Aorta (tissue), 5 donors: Measurements from ENCODE around the gene ADD3. TPM values are rescaled to one million over a fixed set of nuclear protein-coding genes. Genes with fewer than 3 reads are reported as not detected.

Experiments used
- ATAC-seq: fragments of 200-7000 bp; cut with Tn5 transposase; one replicate; pipeline ENCODE4 v1.9.1; 2022; ENCODE audit warnings: moderate library complexity; ENCODE audit not compliant: low FRiP score
- DNase-seq, 2 donors: peaks; one replicate each; pipeline ENCODE4 v3.0.0-alpha.2; 2020
- H3K27ac ChIP-seq, 2 donors: one replicate each; pipeline ENCODE4 v1.5.1; 2013; ENCODE audit warnings: low read length in 2 of 2, mild to moderate bottlenecking in 2 of 2, moderate library complexity in 2 of 2, control low read depth in 1 of 2, inconsistent platforms in 1 of 2, low read depth in 1 of 2
- H3K27me3 ChIP-seq, 2 donors: one replicate each; pipeline ENCODE4 v1.6.1; 2013; ENCODE audit warnings: control low read depth in 1 of 2, low read length in 1 of 2, mild to moderate bottlenecking in 1 of 2, moderate library complexity in 1 of 2; ENCODE audit not compliant: insufficient read depth in 2 of 2, control insufficient read depth in 1 of 2
- H3K36me3 ChIP-seq, 2 donors: one replicate each; pipeline ENCODE4 v1.6.1; 2013; ENCODE audit warnings: control low read depth in 1 of 2, low read length in 1 of 2, mild to moderate bottlenecking in 1 of 2; ENCODE audit not compliant: insufficient read depth in 2 of 2, control insufficient read depth in 1 of 2
- H3K4me1 ChIP-seq, 2 donors: one replicate each; pipeline ENCODE4 v1.6.1; 2013; ENCODE audit warnings: low read length in 2 of 2, control low read depth in 1 of 2, mild to moderate bottlenecking in 1 of 2, moderate library complexity in 1 of 2; ENCODE audit not compliant: insufficient read depth in 2 of 2, control insufficient read depth in 1 of 2
- H3K4me3 ChIP-seq, 2 donors: one replicate each; pipeline ENCODE4 v1.5.1; 2013; ENCODE audit warnings: low read length in 2 of 2, control low read depth in 1 of 2, mild to moderate bottlenecking in 1 of 2
- H3K9me3 ChIP-seq: one replicate; pipeline ENCODE4 v1.6.1; 2013; ENCODE audit warnings: mild to moderate bottlenecking, low read length; ENCODE audit not compliant: control insufficient read depth
- WGBS, 2 donors: extraction: QIAGEN DNeasy Blood & Tissue Kit; methylation state at CpG; one replicate each; pipeline ENCODE4 v1.1.7; 2013; 5-methylcytosine and 5-hydroxymethylcytosine counted together
- intact Hi-C, 2 donors: fragments of 100-400 bp; cut with DNase I; formaldehyde crosslinking; loops; one replicate each; pipeline versions ENCODE4 v1.14.2 to v1.15.0; 2022
- polyA plus RNA-seq, 2 donors: library from polyadenylated mRNA; stranded (reverse); fragments of 200-250 nt; gene quantifications; one replicate each; pipeline ENCODE4 v1.2.3, GENCODE V29; 2013
- total RNA-seq, 2 donors: library from RNA; stranded (reverse); fragmentation: NEBNext Ultra II Directional; extraction: Animal tissue kit (Norgen Biotek cat#: 25700); gene quantifications; one replicate each; pipeline ENCODE4 v1.2.1, GENCODE V29; 2021
- donor health status: healthy with polysubstance abuse.
- donor health status: Bipolar disorder and iron deficiency.
- donor health status: DM: no; HTN: no; CAD: no.
- donor health status: DM: no; HTN: no; CAD: no.
- donor health status: DM: yes; HTN: yes; CAD: no.

ADD3 gene
- total and polyA plus RNA-seq, 4 donors, result 41.1 to 197 (median 106) TPM

DNA sequence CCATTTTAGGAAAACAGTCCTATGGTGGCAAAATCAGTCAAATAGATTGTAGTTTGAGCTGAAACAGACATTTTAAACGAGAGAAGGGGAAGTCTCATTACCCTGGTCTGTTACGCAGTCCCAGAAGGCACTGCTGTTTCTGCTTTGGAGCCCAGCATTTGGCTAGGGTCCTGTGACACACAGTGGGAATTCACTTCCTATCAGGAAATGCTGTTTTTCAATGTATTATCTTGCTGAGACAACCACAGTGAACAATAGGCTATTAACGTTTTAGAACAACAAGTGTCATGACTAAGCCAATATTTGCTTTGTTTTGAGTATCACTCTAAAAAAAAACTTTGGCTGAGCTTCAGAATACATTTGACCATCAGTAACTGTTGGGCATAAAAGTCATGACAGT is 74.1 kb downstream of the ADD3 start:
- no peak overlapping the region for H3K27ac ChIP-seq
- no peaks in the 10 kb centered on the region for H3K9me3 ChIP-seq
- intact Hi-C loops, result no loop called here
- ATAC-seq (peak; percentile 34), DNase-seq (peak in 1 of 2 donors; percentile 59)
- 31 to 32% methylated on average over 3 of the region's 3 CpGs for WGBS, 2 donors
- no peak overlapping the region for H3K4me3 ChIP-seq
- no peaks in the 10 kb centered on the region for H3K36me3 ChIP-seq
- peaks cover 0 to 4% of the 10 kb centered on the region in 2 donors for H3K4me1 ChIP-seq
- H3K27me3 ChIP-seq, result no peaks in the 10 kb centered on the region

DNA sequence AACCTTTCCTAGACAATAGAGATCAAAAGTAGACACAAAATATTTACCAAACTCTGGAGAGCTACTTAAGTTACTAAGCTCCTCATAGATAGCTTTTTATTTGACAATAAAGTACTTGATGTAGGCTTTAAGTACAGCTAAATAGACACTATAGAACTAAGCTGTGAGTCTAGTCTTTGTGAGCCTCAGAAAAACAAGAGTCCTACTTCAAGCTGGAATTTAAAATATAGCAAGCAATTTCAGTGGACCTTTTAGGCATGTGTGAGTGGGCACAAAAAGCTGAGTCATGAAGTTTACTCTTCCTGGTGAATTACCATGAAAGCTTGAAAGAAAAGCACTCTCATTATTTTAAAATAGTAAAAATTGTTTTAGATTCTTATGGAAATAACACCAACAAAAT is 76.1 kb downstream of the ADD3 start:
- DNase-seq (no peak), ATAC-seq (no peak)
- no peak overlapping the region for H3K4me3 ChIP-seq
- H3K4me1 ChIP-seq, result peaks cover 0 to 4% of the 10 kb centered on the region in 2 donors
- no peak overlapping the region for H3K27ac ChIP-seq
- H3K36me3 ChIP-seq, result no peaks in the 10 kb centered on the region
- intact Hi-C loops, result no loop called here
- no peaks in the 10 kb centered on the region for H3K27me3 ChIP-seq
- H3K9me3 ChIP-seq, result no peaks in the 10 kb centered on the region

DNA sequence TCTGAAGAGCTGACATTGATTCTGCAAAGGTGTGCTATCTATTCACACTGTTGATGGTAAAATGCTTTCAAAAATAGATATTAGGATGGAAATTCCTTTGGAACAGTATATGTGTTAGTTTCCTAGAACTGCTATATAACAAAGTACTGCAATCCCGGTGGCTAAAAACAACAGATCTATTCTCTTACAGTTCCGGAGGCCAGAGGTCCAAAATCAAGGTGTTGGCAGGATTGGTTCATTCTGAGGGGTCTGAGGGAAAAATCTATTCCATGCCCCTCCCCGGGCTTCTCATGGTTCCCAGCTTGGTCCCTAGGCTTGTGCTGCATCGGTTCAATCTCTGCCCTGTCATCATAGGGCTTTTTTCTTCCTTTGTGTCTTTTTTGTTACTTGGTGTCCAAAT is 79.9 kb downstream of the ADD3 start:
- intact Hi-C loops, result no loop called here
- WGBS, 2 donors, result 86 to 94% methylated on average over 4 of the region's 4 CpGs

DNA sequence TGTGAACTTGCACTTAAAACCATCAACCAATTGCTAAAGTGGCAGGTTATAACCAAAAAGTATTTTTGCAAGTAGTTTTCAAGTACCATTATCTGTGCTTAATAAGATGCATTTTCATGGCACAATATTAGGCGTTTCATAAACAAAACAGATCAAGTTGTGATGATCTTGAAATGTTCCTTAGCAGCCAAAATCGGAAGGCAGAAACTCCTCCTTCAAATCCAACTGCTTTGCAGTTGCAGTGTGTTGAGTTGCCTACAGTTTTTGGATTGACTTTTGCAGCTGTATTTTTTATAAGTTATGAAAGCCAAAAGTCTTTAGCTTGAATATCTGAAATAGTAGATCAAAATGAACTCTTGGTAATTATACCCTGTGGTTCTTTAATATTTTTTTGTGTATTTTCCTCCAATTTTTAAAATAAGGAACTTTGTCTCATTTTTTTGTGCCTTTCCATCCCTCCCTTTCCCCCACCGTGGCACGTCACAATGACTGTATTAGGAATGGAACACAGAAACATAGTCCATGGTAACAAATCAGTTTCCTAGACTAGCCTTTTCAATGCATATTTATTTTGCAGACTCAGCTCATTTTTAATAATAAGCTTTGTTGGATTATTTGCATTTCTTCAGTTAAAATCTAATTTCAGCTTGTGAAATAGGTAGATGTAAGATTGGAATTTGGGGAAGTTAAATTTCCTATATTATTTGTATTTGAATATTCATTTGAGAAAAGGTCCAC is 80.8 kb downstream of the ADD3 start:
- Histone ChIP-seq H3K36me3 (no peaks in the 10 kb centered on the region), H3K9me3 (no peaks in the 10 kb centered on the region), H3K27ac (no peak overlapping the region), H3K4me3 (no peak overlapping the region), H3K27me3 (no peaks in the 10 kb centered on the region), H3K4me1 (peaks cover 0 to 2% of the 10 kb centered on the region in 2 donors)
- intact Hi-C loops, result no loop called here
- DNase-seq (no peak), ATAC-seq (no peak)
- whole genome bisulfite sequencing, 2 donors, result 11 to 21% methylated on average over 4 of the region's 4 CpGs

More for the DNA sequence above, 79.9 kb downstream of the ADD3 start:
- H3K27me3 ChIP-seq, result no peaks in the 10 kb centered on the region
- no peak for ATAC-seq
- no peaks in the 10 kb centered on the region for H3K36me3 ChIP-seq
- no peak for DNase-seq
- no peak overlapping the region for H3K27ac ChIP-seq
- H3K4me3 ChIP-seq, result no peak overlapping the region
- no peaks in the 10 kb centered on the region for H3K9me3 ChIP-seq
- H3K4me1 ChIP-seq, result peaks cover 2 to 3% of the 10 kb centered on the region in 2 donors

GRCh38 chr10:110091830-110092229 is 84.0 kb downstream of the ADD3 start:
- H3K36me3 ChIP-seq, result no peaks in the 10 kb centered on the region
- no peaks in the 10 kb centered on the region for H3K9me3 ChIP-seq
- no peak overlapping the region for H3K27ac ChIP-seq
- intact Hi-C loops, result no loop called here
- peaks cover 0 to 4% of the 10 kb centered on the region in 2 donors for H3K4me1 ChIP-seq
- H3K27me3 ChIP-seq, result no peaks in the 10 kb centered on the region
- DNase-seq (no peak), ATAC-seq (no peak)
- WGBS, 2 donors, result 93 to 97% methylated on average over 2 of the region's 2 CpGs
- H3K4me3 ChIP-seq, result no peak overlapping the region

DNA sequence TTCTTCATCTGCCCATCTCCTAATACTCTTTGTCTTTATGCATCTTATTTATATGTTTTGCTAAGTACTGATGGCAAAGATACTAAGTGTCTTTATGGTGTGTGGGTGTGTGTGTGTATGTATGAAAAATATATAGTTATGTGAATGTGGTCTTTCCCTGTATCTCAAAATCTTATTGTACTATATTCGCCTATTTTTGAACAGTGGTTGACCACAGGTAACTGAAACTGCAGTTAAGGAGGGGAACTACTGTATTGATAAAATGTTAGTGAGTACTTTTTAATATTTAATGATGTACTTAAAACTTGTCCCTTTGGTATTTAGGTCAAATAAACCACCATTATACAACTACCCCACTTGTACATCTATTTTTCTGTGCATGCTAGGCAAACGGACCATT is 85.9 kb downstream of the ADD3 start:
- Histone ChIP-seq H3K4me1 (peaks cover 1 to 4% of the 10 kb centered on the region in 2 donors), H3K27me3 (no peaks in the 10 kb centered on the region), H3K9me3 (no peaks in the 10 kb centered on the region), H3K36me3 (no peaks in the 10 kb centered on the region), H3K4me3 (no peak overlapping the region), H3K27ac (no peak overlapping the region)
- WGBS, 2 donors, result 80 to 85% methylated on average over 2 of the region's 2 CpGs
- DNase-seq, result no peak
- ATAC-seq, result no peak
- intact Hi-C loops, result no loop called here

- no peak overlapping the region for H3K4me3 ChIP-seq
Observed at GRCh38 chr10:110094786-110095185, 87.0 kb downstream of the ADD3 start.

GRCh38 chr10:110101464-110102144 is 93.8 kb downstream of the ADD3 start:
- intact Hi-C loops, result no loop called here
- ATAC-seq, result no peak
- WGBS, 2 donors, result 60 to 64% methylated on average over 2 of the region's 2 CpGs

More at GRCh38 chr10:110094786-110095185, 87.0 kb downstream of the ADD3 start:
- Histone ChIP-seq H3K36me3 (no peaks in the 10 kb centered on the region), H3K4me1 (peaks cover 2 to 4% of the 10 kb centered on the region in 2 donors), H3K27me3 (no peaks in the 10 kb centered on the region), H3K9me3 (no peaks in the 10 kb centered on the region), H3K27ac (no peak overlapping the region)
- 13 to 15% methylated on average over 2 of the region's 2 CpGs for WGBS, 2 donors
- intact Hi-C loops, result no loop called here
- no peak for DNase-seq
- ATAC-seq, result no peak

DNA sequence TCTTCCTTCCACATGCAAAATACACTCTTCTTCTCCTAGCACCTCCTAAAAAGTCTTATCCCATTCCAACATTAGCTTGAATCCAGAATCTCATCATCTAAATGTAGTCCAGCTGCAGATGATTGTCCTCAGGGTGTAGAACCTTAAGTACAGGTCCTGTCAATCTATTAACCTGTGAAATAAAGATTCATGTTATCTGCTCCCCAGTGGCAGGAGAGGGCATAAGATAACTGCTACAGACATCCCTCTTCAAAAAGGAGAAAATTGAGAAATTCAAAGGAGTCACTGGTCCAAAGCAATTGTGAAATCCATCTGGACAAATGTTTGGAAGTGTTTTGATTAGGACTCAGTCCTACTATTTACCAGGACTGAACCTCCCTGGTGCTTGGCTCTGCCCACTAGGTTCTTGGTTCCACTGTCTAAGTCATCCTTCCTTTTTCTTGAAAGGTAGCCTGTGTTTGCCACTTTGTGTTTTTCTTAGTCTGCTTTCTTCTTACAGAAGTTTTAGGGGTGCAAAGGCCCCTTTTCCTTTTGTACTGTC is 96.2 kb downstream of the ADD3 start:
- Histone ChIP-seq H3K27me3 (no peaks in the 10 kb centered on the region), H3K9me3 (no peaks in the 10 kb centered on the region), H3K27ac (no peak overlapping the region), H3K4me3 (no peak overlapping the region), H3K36me3 (no peaks in the 10 kb centered on the region), H3K4me1 (no peaks in the 10 kb centered on the region)
- no peak for DNase-seq
- ATAC-seq, result no peak
- intact Hi-C loops, result no loop called here

More at GRCh38 chr10:110101464-110102144, 93.8 kb downstream of the ADD3 start:
- H3K27me3 ChIP-seq, result no peaks in the 10 kb centered on the region
- H3K4me3 ChIP-seq, result no peak overlapping the region
- H3K4me1 ChIP-seq, result peaks cover 0 to 2% of the 10 kb centered on the region in 2 donors
- H3K27ac ChIP-seq, result no peak overlapping the region
- H3K36me3 ChIP-seq, result no peaks in the 10 kb centered on the region
- DNase-seq, result no peak
- no peaks in the 10 kb centered on the region for H3K9me3 ChIP-seq
